Neural progenitor cell (in vitro differentiated cells): Measurements from ENCODE around the gene SLC25A17. TPM values are rescaled to one million over a fixed set of nuclear protein-coding genes. Genes with fewer than 3 reads are reported as not detected.

Experiments used
- DNase-seq: peaks from one replicate; pipeline ENCODE4 v3.0.0-alpha.2; 2016; ENCODE audit warnings: low spot score
- H2AFZ ChIP-seq: fragments of 200-600 bp; sonication (generic); replicated peaks from 2 replicates; pipeline ENCODE4 v1.6.1; 2016; ENCODE audit warnings: antibody characterized with exemption
- H3F3A ChIP-seq: fragments of 200-600 bp; sonication (generic); 2 replicates; pipeline ENCODE4 v1.6.1; 2016; ENCODE audit warnings: antibody characterized with exemption, low read depth
- H3K27ac ChIP-seq: fragments of 200-600 bp; sonication (generic); 2 replicates; pipeline ENCODE4 v1.5.1; 2016; ENCODE audit warnings: mild to moderate bottlenecking
- H3K27me3 ChIP-seq: fragments of 200-600 bp; sonication (generic); 2 replicates; pipeline ENCODE4 v1.6.1; 2016; ENCODE audit warnings: mild to moderate bottlenecking, moderate library complexity
- H3K36me3 ChIP-seq: fragments of 200-600 bp; sonication (generic); 2 replicates; pipeline ENCODE4 v1.5.1; 2016
- H3K4me1 ChIP-seq: fragments of 200-600 bp; sonication (generic); 2 replicates; pipeline ENCODE4 v1.6.1; 2016; ENCODE audit warnings: mixed run types
- H3K4me2 ChIP-seq: fragments of 200-600 bp; sonication (generic); 2 replicates; pipeline ENCODE4 v1.6.1; 2016
- H3K4me3 ChIP-seq: fragments of 200-600 bp; sonication (generic); 2 replicates; pipeline ENCODE4 v1.5.1; 2016
- H3K79me2 ChIP-seq: fragments of 200-600 bp; sonication (generic); 2 replicates; pipeline ENCODE4 v1.6.1; 2016; ENCODE audit warnings: low read depth
- H3K9ac ChIP-seq: fragments of 200-600 bp; sonication (generic); 2 replicates; pipeline ENCODE4 v1.6.1; 2016
- H3K9me3 ChIP-seq: fragments of 200-600 bp; sonication (generic); 2 replicates; pipeline ENCODE4 v1.5.1; 2016; ENCODE audit warnings: low read depth
- H4K20me1 ChIP-seq: fragments of 200-600 bp; sonication (generic); 2 replicates; pipeline ENCODE4 v1.6.1; 2016; ENCODE audit warnings: low read depth
- H3K27ac Mint-ChIP-seq: 3 replicates; pipeline ENCODE4 v1.8.0; 2021; ENCODE audit warnings: mixed read lengths
- H3K27me3 Mint-ChIP-seq: 2 replicates; pipeline ENCODE4 v1.8.0; 2022; ENCODE audit warnings: low read depth, mild to moderate bottlenecking, inconsistent platforms, moderate library complexity, mixed read lengths; ENCODE audit not compliant: insufficient read depth
- H3K36me3 Mint-ChIP-seq: 3 replicates; pipeline ENCODE4 v1.8.0; 2021; ENCODE audit warnings: mixed read lengths
- H3K4me1 Mint-ChIP-seq: 3 replicates; pipeline ENCODE4 v1.8.0; 2021; ENCODE audit warnings: mixed read lengths
- H3K4me3 Mint-ChIP-seq: 3 replicates; pipeline ENCODE4 v1.8.0; 2021; ENCODE audit warnings: mild to moderate bottlenecking, moderate library complexity, mixed read lengths
- H3K9me3 Mint-ChIP-seq: 3 replicates; pipeline ENCODE4 v1.8.0; 2020; ENCODE audit warnings: mixed read lengths
- EZH2 ChIP-seq: fragments of 200-600 bp; sonication (generic); IDR thresholded peaks from 2 replicates; pipeline ENCODE4 v1.6.1; 2017; ENCODE audit warnings: antibody characterized with exemption, mild to moderate bottlenecking, moderate library complexity
- EZH2phosphoT487 ChIP-seq: fragments of 200-600 bp; sonication (generic); IDR thresholded peaks from 2 replicates; pipeline ENCODE4 v1.6.1; 2017; ENCODE audit warnings: antibody characterized with exemption
- total RNA-seq: library from RNA; depleted of rRNA; stranded (reverse); fragments of >200 nt; gene quantifications from 2 replicates; pipeline ENCODE4 v1.2.3, GENCODE V29; 2015; ENCODE audit warnings: low replicate concordance
- TF ChIP-seq, protein P1 (sequence below): fragments of 200-600 bp; sonication (generic); IDR thresholded peaks from 2 replicates; pipeline ENCODE4 v1.5.1; 2017; ENCODE audit warnings: antibody characterized with exemption, mild to moderate bottlenecking

Gene SLC25A17
- total RNA-seq, 1 donor from 2014 or later: 31.7 TPM

DNA sequence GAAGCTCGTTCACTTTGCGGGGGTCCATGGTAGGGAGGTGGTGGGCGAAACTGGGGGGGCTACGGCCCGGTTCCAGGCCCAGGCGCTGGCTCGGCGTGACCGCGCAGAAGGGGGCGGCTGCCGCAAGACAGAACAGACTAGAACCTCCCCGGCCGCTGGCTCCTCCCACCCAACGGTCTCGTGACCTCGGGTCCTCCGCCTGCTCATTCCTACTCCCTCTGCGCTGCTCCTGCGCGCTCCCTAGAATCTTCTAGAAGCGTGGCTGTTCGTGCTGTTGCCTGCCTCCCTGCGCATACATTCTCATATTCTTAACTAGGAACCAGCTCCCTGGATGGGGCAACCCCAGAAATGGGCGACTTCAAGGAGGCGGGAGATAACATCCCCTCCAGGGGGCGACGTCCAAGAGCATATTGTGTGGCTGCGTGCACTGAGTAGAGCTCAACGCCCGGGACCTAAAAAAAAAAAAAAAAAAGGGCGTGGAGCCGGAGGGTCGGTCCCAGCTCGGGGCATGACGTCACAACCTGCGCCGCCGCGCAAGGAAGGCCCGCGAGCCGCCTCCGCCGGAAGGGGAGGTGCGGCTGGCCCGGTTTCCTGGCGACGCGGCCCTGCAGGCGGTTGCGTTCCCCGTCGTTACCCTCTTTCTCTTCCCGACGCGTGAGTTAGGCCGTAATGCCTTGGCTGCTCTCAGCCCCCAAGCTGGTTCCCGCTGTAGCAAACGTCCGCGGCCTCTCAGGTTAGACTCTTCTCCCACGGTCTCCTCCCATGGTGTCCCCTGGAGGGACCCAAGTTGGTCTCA lies 37.6 kb upstream of the SLC25A17 start, which contains the start of the genes ST13 and XPNPEP3:
Gene ST13, minus strand, starts transcription at position 127 of the 796 bp plus-strand sequence. Its CDS starts 99 bp downstream, at position 28.
Gene XPNPEP3, plus strand, starts transcription at position 636 of the 796 bp plus-strand sequence. Its CDS starts 34 bp downstream, at position 670.
- peak; percentile 98 for DNase-seq
- Histone ChIP-seq H3K4me1 (peaks cover 33% of the 10 kb centered on the region), H3K9ac (peak within 1 kb of the TSS; percentile 97), H3K79me2 (peaks cover 95% of the 10 kb centered on the region), H3K9me3 (no peaks in the 10 kb centered on the region), H3K27me3 (no peaks in the 10 kb centered on the region), H3K4me2 (peak within 1 kb of the TSS; percentile 96), H4K20me1 (peaks cover 40% of the 10 kb centered on the region), H3K36me3 (no peaks in the 10 kb centered on the region), H3F3A (peaks cover 6% of the 10 kb centered on the region), H3K27ac (peak within 1 kb of the TSS; percentile 98), H3K4me3 (peak within 1 kb of the TSS; percentile 89), H2AFZ (peak within 1 kb of the TSS; percentile 86)
- H3K36me3 Mint-ChIP-seq: peaks cover 5% of the 10 kb centered on the region
- H3K27ac Mint-ChIP-seq: peak within 1 kb of the TSS; percentile 100
- H3K27me3 Mint-ChIP-seq: no peaks in the 10 kb centered on the region
- H3K9me3 Mint-ChIP-seq: no peaks in the 10 kb centered on the region
- TF ChIP-seq EZH2 (no peak), EZH2phosphoT487 (no peak)
- TF ChIP-seq, protein P1, sequence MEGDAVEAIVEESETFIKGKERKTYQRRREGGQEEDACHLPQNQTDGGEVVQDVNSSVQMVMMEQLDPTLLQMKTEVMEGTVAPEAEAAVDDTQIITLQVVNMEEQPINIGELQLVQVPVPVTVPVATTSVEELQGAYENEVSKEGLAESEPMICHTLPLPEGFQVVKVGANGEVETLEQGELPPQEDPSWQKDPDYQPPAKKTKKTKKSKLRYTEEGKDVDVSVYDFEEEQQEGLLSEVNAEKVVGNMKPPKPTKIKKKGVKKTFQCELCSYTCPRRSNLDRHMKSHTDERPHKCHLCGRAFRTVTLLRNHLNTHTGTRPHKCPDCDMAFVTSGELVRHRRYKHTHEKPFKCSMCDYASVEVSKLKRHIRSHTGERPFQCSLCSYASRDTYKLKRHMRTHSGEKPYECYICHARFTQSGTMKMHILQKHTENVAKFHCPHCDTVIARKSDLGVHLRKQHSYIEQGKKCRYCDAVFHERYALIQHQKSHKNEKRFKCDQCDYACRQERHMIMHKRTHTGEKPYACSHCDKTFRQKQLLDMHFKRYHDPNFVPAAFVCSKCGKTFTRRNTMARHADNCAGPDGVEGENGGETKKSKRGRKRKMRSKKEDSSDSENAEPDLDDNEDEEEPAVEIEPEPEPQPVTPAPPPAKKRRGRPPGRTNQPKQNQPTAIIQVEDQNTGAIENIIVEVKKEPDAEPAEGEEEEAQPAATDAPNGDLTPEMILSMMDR: peak; percentile 48
- peaks cover 42% of the 10 kb centered on the region for H3K4me1 Mint-ChIP-seq
- H3K4me3 Mint-ChIP-seq: peak within 1 kb of the TSS; percentile 99

DNA sequence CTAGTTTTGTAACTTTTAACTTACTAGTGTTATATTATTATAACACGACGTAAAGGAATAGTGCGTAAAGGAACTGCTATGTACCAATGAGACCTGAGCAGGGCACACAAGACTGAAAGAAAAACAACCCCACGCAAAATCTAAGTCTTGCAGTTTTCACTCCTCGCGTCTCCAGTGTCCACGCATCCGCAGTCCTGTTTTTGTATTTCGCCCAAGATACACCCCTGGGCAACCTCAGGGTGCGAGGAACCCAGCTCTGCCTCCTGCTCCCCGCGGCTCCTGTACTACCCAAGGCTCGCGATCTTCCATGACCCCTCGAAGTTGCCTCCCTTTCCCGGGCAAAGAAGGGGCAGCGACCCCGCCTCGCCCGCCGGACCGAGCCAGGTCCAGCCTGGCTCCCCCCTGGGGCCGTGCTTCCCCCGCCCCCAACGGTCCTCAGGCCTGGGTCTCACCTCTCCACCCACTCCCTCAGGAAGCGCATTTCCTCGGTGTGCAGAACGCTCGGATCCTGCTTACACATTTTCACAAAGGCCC lies 36.9 kb upstream of the SLC25A17 start:
- Mint-ChIP-seq H3K4me1 (peaks cover 45% of the 10 kb centered on the region), H3K27me3 (no peaks in the 10 kb centered on the region), H3K9me3 (no peaks in the 10 kb centered on the region), H3K4me3 (peak overlapping the region; percentile 99), H3K27ac (peak overlapping the region; percentile 100), H3K36me3 (peaks cover 4% of the 10 kb centered on the region)
- peak overlapping the region; percentile 97 for H3K9ac ChIP-seq
- peaks cover 47% of the 10 kb centered on the region for H4K20me1 ChIP-seq
- peak overlapping the region; percentile 89 for H3K4me3 ChIP-seq
- TF ChIP-seq EZH2phosphoT487 (no peak), EZH2 (no peak)
- TF ChIP-seq, protein P1: no peak
- H3K79me2 ChIP-seq: peaks cover 95% of the 10 kb centered on the region
- peak overlapping the region; percentile 86 for H2AFZ ChIP-seq
- peak overlapping the region; percentile 96 for H3K4me2 ChIP-seq
- no peaks in the 10 kb centered on the region for H3K27me3 ChIP-seq
- peaks cover 8% of the 10 kb centered on the region for H3F3A ChIP-seq
- peak; percentile 79 for DNase-seq
- peak overlapping the region; percentile 98 for H3K27ac ChIP-seq
- peaks cover 33% of the 10 kb centered on the region for H3K4me1 ChIP-seq
- H3K36me3 ChIP-seq: no peaks in the 10 kb centered on the region
- no peaks in the 10 kb centered on the region for H3K9me3 ChIP-seq

DNA sequence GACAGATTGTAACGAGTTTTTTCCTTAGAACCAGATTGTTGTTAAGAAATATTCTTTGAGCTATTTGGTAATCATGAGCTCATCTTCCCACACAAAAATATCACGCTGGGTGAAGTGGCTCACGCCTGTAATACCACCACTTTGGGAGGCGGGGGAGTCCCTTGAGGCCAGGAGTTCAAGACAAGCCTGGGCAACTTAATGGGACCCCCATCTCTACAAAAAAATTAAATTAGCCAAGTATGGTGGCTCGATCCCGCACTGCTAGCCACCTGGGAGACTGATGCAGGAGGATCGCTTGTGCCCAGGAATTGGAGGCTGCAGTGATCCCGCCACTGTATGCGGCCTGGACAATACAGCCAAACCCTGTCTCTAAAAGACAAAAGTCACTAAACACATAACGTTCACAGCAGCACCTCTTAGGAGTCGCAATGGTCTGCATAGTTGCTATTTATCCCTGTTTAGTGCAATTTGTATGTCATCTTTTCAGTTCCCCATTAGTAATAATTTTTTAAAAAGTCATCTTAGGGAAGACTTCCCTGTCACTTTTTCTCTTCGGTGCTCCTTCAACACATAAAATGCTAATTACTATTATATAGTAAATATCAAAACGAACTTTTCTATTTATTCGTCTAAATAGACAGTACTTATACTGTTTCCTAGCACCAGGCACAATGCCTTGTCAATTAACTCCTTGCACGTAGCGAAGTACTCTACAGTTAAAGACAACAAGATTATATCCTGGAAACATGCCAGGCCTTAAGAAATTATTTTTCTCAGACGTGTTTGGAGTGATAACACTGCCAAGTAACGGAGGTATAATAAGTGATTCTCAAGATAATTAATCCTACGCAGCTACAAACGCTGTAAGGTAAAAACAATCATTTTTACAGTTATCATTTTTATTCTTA lies 36.2 kb upstream of the SLC25A17 start:
- H3K27ac ChIP-seq: peak overlapping the region; percentile 98
- peak overlapping the region; percentile 89 for H3K4me3 ChIP-seq
- H3K36me3 ChIP-seq: no peaks in the 10 kb centered on the region
- peaks cover 33% of the 10 kb centered on the region for H3K4me1 ChIP-seq
- peak overlapping the region; percentile 97 for H3K9ac ChIP-seq
- Mint-ChIP-seq H3K4me1 (peaks cover 45% of the 10 kb centered on the region), H3K27me3 (no peaks in the 10 kb centered on the region), H3K27ac (peak overlapping the region; percentile 66), H3K4me3 (peak overlapping the region; percentile 99), H3K36me3 (peaks cover 2% of the 10 kb centered on the region), H3K9me3 (no peaks in the 10 kb centered on the region)
- no peak overlapping the region for H2AFZ ChIP-seq
- peaks cover 10% of the 10 kb centered on the region for H3F3A ChIP-seq
- H3K4me2 ChIP-seq: peak overlapping the region; percentile 96
- no peaks in the 10 kb centered on the region for H3K27me3 ChIP-seq
- TF ChIP-seq EZH2phosphoT487: no peak
- TF ChIP-seq, protein P1: no peak
- no peak for TF ChIP-seq EZH2
- peak; percentile 8 for DNase-seq
- peaks cover 54% of the 10 kb centered on the region for H4K20me1 ChIP-seq
- no peaks in the 10 kb centered on the region for H3K9me3 ChIP-seq
- H3K79me2 ChIP-seq: peaks cover 95% of the 10 kb centered on the region
